Cardiac muscle cell (in vitro differentiated cells and primary cell): Measurements from ENCODE around the gene PHOSPHO2. TPM values are rescaled to one million over a fixed set of nuclear protein-coding genes. Genes with fewer than 3 reads are reported as not detected.

Experiments used
- DNase-seq, 2 donors: peaks; one replicate each; pipeline versions ENCODE4 v3.0.0 to v3.0.0-alpha.2; 2010 to 2017; ENCODE audit warnings: low read depth in 1 of 2, low spot score in 1 of 2
- H3K27ac ChIP-seq: fragments of 200-600 bp; sonication (generic); 2 replicates; pipeline ENCODE4 v1.5.1; 2016
- H3K27me3 ChIP-seq: fragments of 200-600 bp; sonication (generic); 2 replicates; pipeline ENCODE4 v1.6.0; 2016; ENCODE audit warnings: control low read depth
- H3K36me3 ChIP-seq: fragments of 200-600 bp; sonication (generic); 2 replicates; pipeline ENCODE4 v1.5.1; 2016; ENCODE audit warnings: control low read depth
- H3K4me1 ChIP-seq: fragments of 200-600 bp; sonication (generic); 2 replicates; pipeline ENCODE4 v1.8.1; 2017; ENCODE audit warnings: low read depth, mild to moderate bottlenecking, mixed run types
- H3K4me3 ChIP-seq: fragments of 200-600 bp; sonication (generic); 2 replicates; pipeline ENCODE4 v1.5.1; 2016; ENCODE audit warnings: mild to moderate bottlenecking
- H3K9me3 ChIP-seq: fragments of 200-600 bp; sonication (generic); 2 replicates; pipeline ENCODE4 v1.5.1; 2017; ENCODE audit warnings: low read depth, mild to moderate bottlenecking, control low read depth
- CTCF ChIP-seq: IDR thresholded peaks from 2 replicates; pipeline ENCODE4 v1.5.1; 2012; ENCODE audit warnings: low read depth, mild to moderate bottlenecking, low read length
- polyA plus RNA-seq: library from polyadenylated mRNA; unstranded; fragments of >200 nt; fragmentation: Nextera tagmentation; extraction: Ambion mirVana; gene quantifications from 2 replicates; pipeline ENCODE4 v1.2.1, GENCODE V29; 2016
- total RNA-seq: library from RNA; depleted of rRNA; stranded (reverse); fragments of >200 nt; gene quantifications from 2 replicates; pipeline ENCODE4 v1.2.3, GENCODE V29; 2016

PHOSPHO2 gene
- total and polyA plus RNA-seq, 2 experiments from 2014 or later = 3.4 to 3.8 TPM

GRCh38 chr2:169713331-169713730, 19.1 kb downstream of the PHOSPHO2 start:
- no peak for DNase-seq
- Histone ChIP-seq H3K36me3 (no peaks in the 10 kb centered on the region), H3K4me3 (no peak overlapping the region), H3K27me3 (no peaks in the 10 kb centered on the region), H3K27ac (no peak overlapping the region), H3K9me3 (no peaks in the 10 kb centered on the region), H3K4me1 (peaks cover 16% of the 10 kb centered on the region)
- TF ChIP-seq CTCF = no peak

GRCh38 chr2:169714699-169715098, 20.4 kb downstream of the PHOSPHO2 start:
- no peak for TF ChIP-seq CTCF
- H3K27me3 ChIP-seq = no peaks in the 10 kb centered on the region
- no peak for DNase-seq
- H3K27ac ChIP-seq = no peak overlapping the region
- H3K9me3 ChIP-seq = no peaks in the 10 kb centered on the region
- H3K4me1 ChIP-seq = peaks cover 16% of the 10 kb centered on the region
- H3K36me3 ChIP-seq = no peaks in the 10 kb centered on the region
- no peak overlapping the region for H3K4me3 ChIP-seq

- Histone ChIP-seq H3K9me3 (no peaks in the 10 kb centered on the region), H3K4me3 (no peak overlapping the region), H3K27ac (peak overlapping the region; percentile 28), H3K27me3 (no peaks in the 10 kb centered on the region), H3K36me3 (no peaks in the 10 kb centered on the region), H3K4me1 (peaks cover 16% of the 10 kb centered on the region)
- DNase-seq = peak; percentile 32 to 52
- TF ChIP-seq CTCF = no peak
These were observed 21.3 kb downstream of the PHOSPHO2 start for GRCh38 chr2:169715379-169716237.

GRCh38 chr2:169716238-169716886, 22.1 kb downstream of the PHOSPHO2 start:
- no peaks in the 10 kb centered on the region for H3K36me3 ChIP-seq
- no peaks in the 10 kb centered on the region for H3K27me3 ChIP-seq
- H3K4me3 ChIP-seq = no peak overlapping the region
- no peak overlapping the region for H3K27ac ChIP-seq
- peaks cover 16% of the 10 kb centered on the region for H3K4me1 ChIP-seq
- DNase-seq = peak in 1 of 2 donors; percentile 67
- no peak for TF ChIP-seq CTCF
- H3K9me3 ChIP-seq = no peaks in the 10 kb centered on the region

GRCh38 chr2:169716938-169717690, 22.8 kb downstream of the PHOSPHO2 start:
- Histone ChIP-seq H3K27me3 (no peaks in the 10 kb centered on the region), H3K4me3 (no peak overlapping the region), H3K4me1 (peaks cover 16% of the 10 kb centered on the region), H3K27ac (no peak overlapping the region), H3K9me3 (no peaks in the 10 kb centered on the region), H3K36me3 (no peaks in the 10 kb centered on the region)
- TF ChIP-seq CTCF = no peak
- no peak for DNase-seq
